ENCODE measurements around the gene SLC9A3.
A peak's percentile ranks its signal among the peaks of the same experiment; 100 is the strongest.

The SLC9A3 gene

DNA sequence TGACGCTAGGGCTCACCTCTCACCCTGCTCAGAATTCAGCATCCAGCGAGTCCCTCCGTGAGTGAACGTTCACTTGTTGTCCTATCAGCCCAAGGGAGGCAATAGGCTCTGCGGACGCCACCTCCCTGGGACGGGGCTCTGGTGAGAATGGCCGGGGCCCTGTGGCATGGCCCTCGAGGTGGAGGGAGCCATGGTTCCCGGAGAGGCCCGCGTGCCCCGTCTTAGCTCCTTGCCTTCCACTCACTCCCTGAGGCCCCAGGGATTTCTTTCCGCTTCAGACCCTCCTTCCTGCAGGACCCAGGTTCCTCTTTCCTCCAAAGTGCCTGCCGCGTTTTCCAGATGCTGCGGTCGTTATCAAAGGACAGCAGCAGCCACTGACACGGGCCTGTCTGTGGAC, 59.8 kb downstream of the SLC9A3 start:
- no peaks in the 10 kb centered on the region for H3K9me3 Mint-ChIP-seq

DNA sequence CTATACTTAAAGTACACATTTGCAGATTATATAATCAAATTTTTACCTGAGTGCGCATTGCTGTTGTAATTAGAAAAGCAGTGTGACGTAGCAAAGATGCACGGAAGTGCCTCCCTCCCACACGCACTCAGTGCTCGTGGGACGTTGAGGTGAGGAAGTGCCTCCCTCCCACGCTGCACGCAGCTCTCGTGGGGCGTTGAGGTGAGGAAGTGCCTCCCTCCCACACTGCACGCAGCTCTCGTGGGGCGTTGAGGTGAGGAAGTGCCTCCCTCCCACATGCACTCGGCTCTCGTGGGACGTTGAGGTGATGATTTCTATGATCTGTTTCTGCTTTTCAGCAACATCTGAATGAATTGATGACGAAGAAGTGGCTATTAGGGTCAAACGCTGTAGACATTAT, 60.3 kb downstream of the SLC9A3 start:
- peak; percentile 42 to 62 for DNase-seq (ENCODE audit: low spot score in 2 of 2)
- Mint-ChIP-seq H3K9me3 (no peaks in the 10 kb centered on the region), H3K36me3 (ENCODE audit: insufficient read depth) (peaks cover 25% of the 10 kb centered on the region), H3K4me3 (peak overlapping the region; percentile 32), H3K27me3 (no peaks in the 10 kb centered on the region), H3K27ac (ENCODE audit: low read depth) (peak overlapping the region; percentile 46), H3K4me1 (peaks cover 10% of the 10 kb centered on the region)
- ATAC-seq (replicated peaks; ENCODE audit: extremely low read depth, poor library complexity, severe bottlenecking): peak; percentile 99

More for the DNA sequence above, 59.8 kb downstream of the SLC9A3 start:
- Mint-ChIP-seq H3K4me3 (peak overlapping the region; percentile 32), H3K4me1 (peaks cover 8% of the 10 kb centered on the region), H3K27ac (ENCODE audit: low read depth) (no peak overlapping the region), H3K36me3 (ENCODE audit: insufficient read depth) (peaks cover 23% of the 10 kb centered on the region), H3K27me3 (no peaks in the 10 kb centered on the region)
- DNase-seq (ENCODE audit: low spot score in 2 of 2) (no peak), ATAC-seq (replicated peaks; ENCODE audit: extremely low read depth, poor library complexity, severe bottlenecking) (no peak)

DNA sequence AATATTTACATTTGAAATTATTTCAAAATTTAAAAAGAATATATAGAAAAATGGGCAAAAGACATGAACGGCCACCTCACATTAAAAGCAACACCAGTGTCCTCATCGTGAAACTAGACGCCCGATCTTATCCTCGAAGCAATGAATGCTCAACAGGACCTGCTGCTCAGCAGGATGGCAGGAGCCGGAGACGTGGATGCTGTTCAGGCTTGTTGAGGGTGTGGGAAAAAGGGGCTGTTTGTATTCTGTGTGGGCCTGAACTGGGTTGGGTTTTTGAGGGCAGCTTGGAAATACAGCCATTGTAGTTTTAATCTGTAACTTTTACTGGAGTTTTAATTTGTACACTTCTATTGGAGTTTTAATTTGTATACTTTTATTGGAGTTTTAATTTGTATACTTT, 60.9 kb downstream of the SLC9A3 start:
- H3K9me3 Mint-ChIP-seq: no peaks in the 10 kb centered on the region
- ATAC-seq (replicated peaks; ENCODE audit: extremely low read depth, poor library complexity, severe bottlenecking): no peak
- H3K27ac Mint-ChIP-seq (ENCODE audit: low read depth): peak overlapping the region; percentile 46
- no peak overlapping the region for H3K4me3 Mint-ChIP-seq
- peaks cover 16% of the 10 kb centered on the region for H3K4me1 Mint-ChIP-seq
- peaks cover 31% of the 10 kb centered on the region for H3K36me3 Mint-ChIP-seq (ENCODE audit: insufficient read depth)
- DNase-seq (ENCODE audit: low spot score in 2 of 2): no peak
- no peaks in the 10 kb centered on the region for H3K27me3 Mint-ChIP-seq

DNA sequence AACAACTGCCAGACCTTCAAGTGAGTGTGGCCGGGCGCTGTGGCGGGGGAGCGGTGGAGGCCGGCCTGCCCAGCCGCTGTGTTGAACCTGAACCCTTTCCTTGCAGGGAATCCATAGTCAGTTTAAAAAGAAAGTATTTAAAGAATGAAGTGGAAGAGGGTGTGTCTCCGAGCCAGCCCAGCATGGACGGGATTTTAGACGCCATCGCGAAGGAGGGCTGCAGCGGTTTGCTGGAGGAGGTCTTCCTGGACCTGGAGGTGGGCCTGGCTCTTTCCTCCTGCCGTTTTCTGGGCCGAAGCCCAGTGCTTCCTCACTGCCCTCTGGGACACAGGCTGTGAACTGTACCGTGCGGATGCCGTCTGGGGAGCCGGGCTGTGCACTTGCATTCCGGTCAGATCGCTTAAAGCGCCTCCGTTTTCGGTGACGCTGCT, 62.2 kb downstream of the SLC9A3 start:
- no peaks in the 10 kb centered on the region for H3K27me3 Mint-ChIP-seq
- H3K4me1 Mint-ChIP-seq: peaks cover 21% of the 10 kb centered on the region
- DNase-seq (ENCODE audit: low spot score in 2 of 2) (no peak), ATAC-seq (replicated peaks; ENCODE audit: extremely low read depth, poor library complexity, severe bottlenecking) (no peak)
- H3K9me3 Mint-ChIP-seq: no peaks in the 10 kb centered on the region
- H3K4me3 Mint-ChIP-seq: no peak overlapping the region
- H3K36me3 Mint-ChIP-seq (ENCODE audit: insufficient read depth): peaks cover 36% of the 10 kb centered on the region
- peak overlapping the region; percentile 38 for H3K27ac Mint-ChIP-seq (ENCODE audit: low read depth)

DNA sequence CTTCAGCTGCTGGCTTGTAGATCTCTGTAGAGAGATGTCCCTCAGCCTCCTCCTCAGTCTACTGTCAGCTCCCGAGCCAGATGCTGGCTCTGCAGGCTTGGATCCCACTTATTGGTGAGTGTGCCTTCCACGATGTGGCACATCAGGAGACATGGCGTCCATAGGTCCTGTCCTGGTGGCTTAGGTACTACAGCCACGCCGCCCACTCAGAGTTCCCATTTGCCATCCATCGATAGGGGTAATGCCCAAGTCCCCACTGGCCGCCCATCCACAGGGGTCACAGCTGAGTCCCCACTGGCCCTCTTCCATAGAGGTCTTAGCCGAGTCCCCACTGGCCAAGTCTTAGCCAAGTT, 64.0 kb downstream of the SLC9A3 start:
- H3K36me3 Mint-ChIP-seq (ENCODE audit: insufficient read depth): peaks cover 45% of the 10 kb centered on the region
- H3K4me3 Mint-ChIP-seq: no peak overlapping the region
- DNase-seq (ENCODE audit: low spot score in 2 of 2) (no peak), ATAC-seq (replicated peaks; ENCODE audit: extremely low read depth, poor library complexity, severe bottlenecking) (no peak)
- H3K4me1 Mint-ChIP-seq: peaks cover 21% of the 10 kb centered on the region
- H3K27me3 Mint-ChIP-seq: no peaks in the 10 kb centered on the region
- H3K9me3 Mint-ChIP-seq: no peaks in the 10 kb centered on the region
- H3K27ac Mint-ChIP-seq (ENCODE audit: low read depth): peak overlapping the region; percentile 20

DNA sequence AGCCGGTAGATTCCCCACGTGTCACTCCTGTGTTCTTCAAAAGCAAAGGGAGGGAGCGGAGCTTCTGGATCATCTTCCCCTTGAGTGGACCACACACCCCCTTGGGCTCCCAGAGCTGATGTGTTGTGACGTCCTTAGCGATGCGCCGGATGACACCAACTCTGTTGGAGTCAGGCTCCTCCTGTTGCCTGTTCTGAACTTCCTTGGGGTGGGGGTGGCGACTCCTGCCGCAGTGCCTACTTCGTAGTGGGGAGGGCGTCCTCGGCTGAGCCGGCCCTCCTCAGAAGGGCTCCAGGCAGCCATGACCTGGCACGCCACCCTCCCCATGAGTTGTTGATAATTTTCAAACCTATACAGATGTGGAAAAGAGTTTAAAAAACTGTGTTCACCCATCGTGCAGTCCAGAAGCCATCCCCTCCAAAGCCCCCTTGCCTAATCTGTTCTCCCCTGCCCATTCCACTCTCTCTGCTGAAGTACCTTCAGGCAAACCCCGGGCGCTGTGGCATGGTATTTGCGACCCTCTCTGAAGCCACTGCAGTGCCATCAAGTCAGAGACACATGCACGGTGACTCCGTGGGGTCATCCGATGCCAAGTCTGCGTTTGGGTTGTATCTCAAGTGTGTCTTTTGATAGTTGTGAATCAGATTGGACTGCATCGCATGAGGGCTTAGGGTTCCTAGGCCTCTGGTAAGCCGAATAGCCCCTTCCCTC, 64.5 kb downstream of the SLC9A3 start:
- Mint-ChIP-seq H3K27me3 (no peaks in the 10 kb centered on the region), H3K4me1 (peaks cover 21% of the 10 kb centered on the region), H3K9me3 (no peaks in the 10 kb centered on the region), H3K4me3 (no peak overlapping the region), H3K36me3 (ENCODE audit: insufficient read depth) (peaks cover 47% of the 10 kb centered on the region), H3K27ac (ENCODE audit: low read depth) (peak overlapping the region; percentile 20)
- ATAC-seq (replicated peaks; ENCODE audit: extremely low read depth, poor library complexity, severe bottlenecking) (no peak), DNase-seq (ENCODE audit: low spot score in 2 of 2) (no peak)

DNA sequence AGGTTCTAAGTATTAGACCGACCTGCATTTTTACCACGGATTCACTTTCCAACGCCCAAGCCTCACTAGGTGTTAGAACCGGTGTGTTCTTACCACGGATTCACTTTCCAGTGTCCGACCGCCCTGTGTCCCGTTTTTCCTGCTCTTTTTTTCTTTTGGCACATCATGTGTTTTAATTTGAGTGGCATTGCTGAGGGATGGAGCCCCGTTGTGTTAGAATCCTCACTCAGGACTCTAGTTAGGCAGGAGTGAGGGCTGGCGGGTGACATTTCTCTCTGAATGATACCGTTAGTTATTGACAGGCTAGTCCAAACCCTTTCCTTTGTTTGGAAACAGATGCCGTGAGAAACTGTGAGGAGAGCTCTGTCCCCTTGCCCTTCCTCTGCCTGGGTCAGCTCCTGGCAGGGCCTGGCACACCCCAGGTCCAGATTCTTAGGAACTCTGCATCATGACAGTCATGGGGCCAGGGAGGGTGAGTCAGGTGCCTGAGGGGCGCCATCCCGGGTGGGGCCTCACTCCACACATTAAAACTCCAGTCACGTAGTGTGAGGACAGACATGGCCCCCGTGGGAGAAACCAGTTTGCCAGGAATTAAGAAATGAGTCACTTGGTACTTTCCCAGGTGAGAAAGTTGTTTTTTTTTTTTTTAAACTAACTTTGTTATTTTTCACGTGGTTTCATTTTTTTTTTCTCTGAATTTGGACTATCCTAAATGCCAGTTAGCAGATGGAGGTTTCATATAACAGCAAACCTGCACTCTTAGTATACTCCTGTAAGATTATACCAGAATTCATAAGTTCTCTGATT, 65.5 kb downstream of the SLC9A3 start:
- H3K4me1 Mint-ChIP-seq: peaks cover 20% of the 10 kb centered on the region
- no peaks in the 10 kb centered on the region for H3K9me3 Mint-ChIP-seq
- DNase-seq (ENCODE audit: low spot score in 2 of 2) (no peak), ATAC-seq (replicated peaks; ENCODE audit: extremely low read depth, poor library complexity, severe bottlenecking) (no peak)
- H3K4me3 Mint-ChIP-seq: no peak overlapping the region
- no peaks in the 10 kb centered on the region for H3K27me3 Mint-ChIP-seq
- H3K36me3 Mint-ChIP-seq (ENCODE audit: insufficient read depth): peaks cover 51% of the 10 kb centered on the region
- H3K27ac Mint-ChIP-seq (ENCODE audit: low read depth): peak overlapping the region; percentile 59

DNA sequence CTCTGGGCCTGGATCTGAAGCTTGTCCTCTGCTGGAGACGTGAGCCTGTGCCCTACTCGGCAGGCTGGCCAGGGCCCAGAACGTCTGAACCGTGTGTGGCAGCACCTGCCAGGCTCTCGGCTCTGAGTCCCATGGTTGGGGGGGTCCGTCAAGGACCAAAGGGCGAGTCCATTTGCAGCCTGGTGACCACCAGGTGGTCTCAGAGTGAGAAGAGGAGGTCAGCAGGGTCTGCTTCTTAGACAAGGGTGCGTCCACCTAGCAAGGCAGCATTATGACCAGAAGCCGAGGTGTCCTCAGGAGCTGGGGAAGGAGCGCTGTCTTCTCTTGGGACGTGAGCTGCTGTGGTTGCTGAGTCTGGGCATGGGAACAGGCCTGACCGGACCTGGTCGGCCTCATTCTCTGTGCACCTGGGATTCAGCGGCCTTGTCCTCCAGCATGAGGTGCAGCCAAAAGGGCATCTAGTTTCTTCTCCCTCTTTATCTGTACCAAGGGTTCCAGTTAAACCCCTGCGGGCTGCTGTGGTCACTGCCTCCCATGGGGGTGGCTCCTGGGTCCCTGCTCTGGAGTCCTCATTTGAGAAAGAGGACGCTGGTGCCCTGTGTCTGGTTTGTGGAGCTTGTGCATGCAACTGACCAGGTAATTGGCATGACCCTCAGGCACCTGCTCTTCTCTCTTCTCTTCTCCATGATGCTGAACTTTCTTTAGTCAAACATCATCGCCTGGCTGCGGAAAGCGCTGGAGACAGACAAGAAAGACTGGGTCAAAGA, 66.9 kb downstream of the SLC9A3 start:
- Mint-ChIP-seq H3K4me3 (no peak overlapping the region), H3K4me1 (peaks cover 33% of the 10 kb centered on the region), H3K36me3 (ENCODE audit: insufficient read depth) (peaks cover 55% of the 10 kb centered on the region), H3K27ac (ENCODE audit: low read depth) (no peak overlapping the region), H3K27me3 (no peaks in the 10 kb centered on the region), H3K9me3 (peaks cover 1% of the 10 kb centered on the region)
- no peak for DNase-seq (ENCODE audit: low spot score in 2 of 2)
- ATAC-seq (replicated peaks; ENCODE audit: extremely low read depth, poor library complexity, severe bottlenecking): no peak

DNA sequence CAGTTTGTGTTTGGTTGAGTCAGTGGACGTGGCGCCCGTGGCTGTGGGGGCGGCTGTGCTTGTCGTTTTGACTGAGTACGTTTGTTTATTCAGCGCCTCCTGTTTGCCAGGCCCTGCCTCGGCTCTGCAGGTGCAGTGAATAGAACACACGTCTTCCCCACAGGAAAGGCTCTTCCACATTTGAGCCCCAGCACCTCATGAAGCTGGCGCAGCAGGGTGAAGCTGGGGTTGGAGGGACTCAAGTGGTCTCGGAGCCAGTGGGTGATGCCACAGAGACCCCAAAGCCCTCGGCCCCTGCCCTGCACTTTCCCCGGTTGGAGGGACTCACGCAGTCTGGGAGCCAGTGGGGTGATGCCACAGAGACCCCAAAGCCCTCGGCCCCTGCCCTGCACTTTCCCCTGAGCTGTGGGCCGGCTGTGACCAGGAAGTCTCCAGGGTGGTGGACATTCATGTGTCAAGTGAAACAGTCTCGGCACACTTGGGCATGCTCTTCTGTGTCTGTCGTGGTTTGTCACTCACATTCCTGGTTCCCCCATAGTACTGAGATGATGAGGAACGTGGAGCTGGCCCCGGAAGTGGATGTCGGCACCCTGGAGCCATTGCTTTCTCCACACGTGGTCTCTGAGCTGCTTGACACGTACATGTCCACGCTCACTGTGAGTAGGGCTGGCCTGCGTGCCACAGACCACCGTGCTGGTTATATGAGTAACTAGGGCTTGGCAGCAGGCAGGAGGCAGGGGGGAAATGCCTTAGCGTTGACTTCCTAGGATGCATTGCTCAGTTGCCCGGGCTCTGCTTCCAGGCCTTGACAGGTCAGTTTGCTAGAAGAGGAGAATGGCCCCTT, 67.7 kb downstream of the SLC9A3 start:
- peaks cover 56% of the 10 kb centered on the region for H3K36me3 Mint-ChIP-seq (ENCODE audit: insufficient read depth)
- DNase-seq (ENCODE audit: low spot score in 2 of 2) (no peak), ATAC-seq (replicated peaks; ENCODE audit: extremely low read depth, poor library complexity, severe bottlenecking) (no peak)
- H3K4me1 Mint-ChIP-seq: peaks cover 39% of the 10 kb centered on the region
- H3K9me3 Mint-ChIP-seq: peaks cover 8% of the 10 kb centered on the region
- H3K4me3 Mint-ChIP-seq: no peak overlapping the region
- no peak overlapping the region for H3K27ac Mint-ChIP-seq (ENCODE audit: low read depth)
- H3K27me3 Mint-ChIP-seq: no peaks in the 10 kb centered on the region

DNA sequence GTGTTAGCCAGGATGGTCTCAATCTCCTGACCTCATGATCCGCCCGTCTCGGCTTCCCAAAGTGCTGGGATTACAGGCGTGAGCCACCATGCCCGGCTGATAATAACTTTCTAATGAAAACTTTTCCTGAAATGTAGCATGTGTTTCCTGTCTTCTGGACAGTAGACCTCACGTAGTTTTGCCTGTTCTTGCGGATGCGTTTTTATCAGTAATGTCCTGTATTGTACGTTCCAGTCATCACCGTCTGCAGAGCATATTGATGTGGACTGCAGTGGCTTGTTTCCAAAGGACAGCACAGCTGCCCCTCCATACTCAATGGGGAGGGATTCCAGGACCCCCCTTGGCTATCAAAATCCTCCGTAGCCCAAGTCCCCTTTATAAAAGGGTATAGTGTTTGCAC, 68.4 kb downstream of the SLC9A3 start:
- Mint-ChIP-seq H3K4me3 (no peak overlapping the region), H3K9me3 (peaks cover 8% of the 10 kb centered on the region), H3K27ac (ENCODE audit: low read depth) (peak overlapping the region; percentile 22), H3K36me3 (ENCODE audit: insufficient read depth) (peaks cover 57% of the 10 kb centered on the region), H3K27me3 (no peaks in the 10 kb centered on the region), H3K4me1 (peaks cover 39% of the 10 kb centered on the region)
- ATAC-seq (replicated peaks; ENCODE audit: extremely low read depth, poor library complexity, severe bottlenecking) (no peak), DNase-seq (ENCODE audit: low spot score in 2 of 2) (no peak)

DNA sequence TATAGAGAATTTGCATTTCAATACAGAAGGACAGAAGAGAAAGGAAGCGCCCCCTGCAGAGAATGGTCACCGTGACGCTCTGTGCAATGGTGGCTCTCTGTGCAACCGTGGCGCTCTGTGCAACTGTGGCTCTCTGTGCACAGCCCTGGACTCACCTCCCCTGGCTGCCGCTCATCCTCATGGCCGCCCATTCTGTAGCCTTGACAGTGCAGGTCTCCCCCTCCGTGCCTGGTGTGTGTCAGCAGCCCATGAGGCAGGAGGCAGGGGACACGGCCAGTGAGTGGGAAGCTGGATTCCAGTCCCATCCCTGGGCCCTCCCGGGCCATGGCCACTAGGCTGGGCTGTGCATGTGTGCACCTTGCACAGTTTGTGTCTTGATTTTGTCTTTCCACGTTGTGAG, 69.3 kb downstream of the SLC9A3 start:
- H3K27ac Mint-ChIP-seq (ENCODE audit: low read depth): no peak overlapping the region
- no peak for ATAC-seq (replicated peaks; ENCODE audit: extremely low read depth, poor library complexity, severe bottlenecking)
- H3K4me3 Mint-ChIP-seq: no peak overlapping the region
- H3K36me3 Mint-ChIP-seq (ENCODE audit: insufficient read depth): peaks cover 58% of the 10 kb centered on the region
- no peak for DNase-seq (ENCODE audit: low spot score in 2 of 2)
- H3K4me1 Mint-ChIP-seq: peaks cover 44% of the 10 kb centered on the region
- H3K9me3 Mint-ChIP-seq: peaks cover 8% of the 10 kb centered on the region
- no peaks in the 10 kb centered on the region for H3K27me3 Mint-ChIP-seq

Measured in central memory CD8-positive, alpha-beta T cell (primary cell).